HL-60 (cell line): Measurements from ENCODE around the gene ZBTB44.

Experiments
- POLR2AphosphoS5 ChIP-seq: IDR thresholded peaks from 2 replicates; pipeline ENCODE4 v1.6.1; 2012; ENCODE audit warnings: low read depth
- TF ChIP-seq, protein P1 (sequence below): IDR thresholded peaks from one replicate; pipeline ENCODE4 v1.5.1; 2011; ENCODE audit warnings: low read length, control low read depth, inconsistent platforms; ENCODE audit not compliant: insufficient read depth
- TF ChIP-seq, protein P2 (sequence below): IDR thresholded peaks from 2 replicates; pipeline ENCODE4 v1.6.1; 2012; ENCODE audit warnings: low read depth; ENCODE audit not compliant: insufficient replicate concordance

DNA sequence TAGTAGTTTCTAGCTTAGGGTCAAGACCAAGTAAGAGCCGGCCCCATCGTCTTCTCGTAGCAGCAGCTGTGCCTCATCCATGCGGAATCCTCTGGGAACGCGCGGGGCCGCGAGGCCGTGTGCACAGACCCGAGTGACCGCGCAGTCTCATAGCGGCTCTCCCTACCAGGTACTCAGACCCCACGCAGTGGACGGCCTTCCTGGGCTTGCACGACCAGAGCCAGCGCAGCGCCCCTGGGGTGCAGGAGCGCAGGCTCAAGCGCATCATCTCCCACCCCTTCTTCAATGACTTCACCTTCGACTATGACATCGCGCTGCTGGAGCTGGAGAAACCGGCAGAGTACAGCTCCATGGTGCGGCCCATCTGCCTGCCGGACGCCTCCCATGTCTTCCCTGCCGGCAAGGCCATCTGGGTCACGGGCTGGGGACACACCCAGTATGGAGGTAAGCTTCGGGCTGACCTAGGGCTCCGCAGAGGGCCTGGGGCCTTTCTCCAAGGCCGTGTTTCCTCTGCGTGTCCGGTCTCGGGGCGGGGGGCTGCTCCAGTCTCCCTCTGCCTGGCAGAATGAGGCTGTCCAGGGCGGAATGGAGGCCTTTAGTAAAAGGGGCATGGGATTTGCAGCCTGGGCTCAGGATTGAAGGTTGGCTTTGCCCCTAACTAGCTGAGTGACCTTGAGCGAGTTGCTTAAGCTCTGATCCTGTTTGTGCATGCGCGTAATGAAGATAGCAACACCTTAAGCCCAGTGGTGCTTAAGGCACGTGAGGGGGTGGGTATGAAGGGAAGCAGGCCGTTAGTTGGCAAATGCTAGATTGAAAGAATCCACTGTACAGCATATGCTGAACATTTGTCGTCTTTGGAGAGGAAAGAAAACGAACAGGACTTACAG, 106.2 kb downstream of the ZBTB44 start:
- TF ChIP-seq, protein P1, sequence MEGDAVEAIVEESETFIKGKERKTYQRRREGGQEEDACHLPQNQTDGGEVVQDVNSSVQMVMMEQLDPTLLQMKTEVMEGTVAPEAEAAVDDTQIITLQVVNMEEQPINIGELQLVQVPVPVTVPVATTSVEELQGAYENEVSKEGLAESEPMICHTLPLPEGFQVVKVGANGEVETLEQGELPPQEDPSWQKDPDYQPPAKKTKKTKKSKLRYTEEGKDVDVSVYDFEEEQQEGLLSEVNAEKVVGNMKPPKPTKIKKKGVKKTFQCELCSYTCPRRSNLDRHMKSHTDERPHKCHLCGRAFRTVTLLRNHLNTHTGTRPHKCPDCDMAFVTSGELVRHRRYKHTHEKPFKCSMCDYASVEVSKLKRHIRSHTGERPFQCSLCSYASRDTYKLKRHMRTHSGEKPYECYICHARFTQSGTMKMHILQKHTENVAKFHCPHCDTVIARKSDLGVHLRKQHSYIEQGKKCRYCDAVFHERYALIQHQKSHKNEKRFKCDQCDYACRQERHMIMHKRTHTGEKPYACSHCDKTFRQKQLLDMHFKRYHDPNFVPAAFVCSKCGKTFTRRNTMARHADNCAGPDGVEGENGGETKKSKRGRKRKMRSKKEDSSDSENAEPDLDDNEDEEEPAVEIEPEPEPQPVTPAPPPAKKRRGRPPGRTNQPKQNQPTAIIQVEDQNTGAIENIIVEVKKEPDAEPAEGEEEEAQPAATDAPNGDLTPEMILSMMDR: no peak
- no peak for TF ChIP-seq POLR2AphosphoS5
- TF ChIP-seq, protein P2, sequence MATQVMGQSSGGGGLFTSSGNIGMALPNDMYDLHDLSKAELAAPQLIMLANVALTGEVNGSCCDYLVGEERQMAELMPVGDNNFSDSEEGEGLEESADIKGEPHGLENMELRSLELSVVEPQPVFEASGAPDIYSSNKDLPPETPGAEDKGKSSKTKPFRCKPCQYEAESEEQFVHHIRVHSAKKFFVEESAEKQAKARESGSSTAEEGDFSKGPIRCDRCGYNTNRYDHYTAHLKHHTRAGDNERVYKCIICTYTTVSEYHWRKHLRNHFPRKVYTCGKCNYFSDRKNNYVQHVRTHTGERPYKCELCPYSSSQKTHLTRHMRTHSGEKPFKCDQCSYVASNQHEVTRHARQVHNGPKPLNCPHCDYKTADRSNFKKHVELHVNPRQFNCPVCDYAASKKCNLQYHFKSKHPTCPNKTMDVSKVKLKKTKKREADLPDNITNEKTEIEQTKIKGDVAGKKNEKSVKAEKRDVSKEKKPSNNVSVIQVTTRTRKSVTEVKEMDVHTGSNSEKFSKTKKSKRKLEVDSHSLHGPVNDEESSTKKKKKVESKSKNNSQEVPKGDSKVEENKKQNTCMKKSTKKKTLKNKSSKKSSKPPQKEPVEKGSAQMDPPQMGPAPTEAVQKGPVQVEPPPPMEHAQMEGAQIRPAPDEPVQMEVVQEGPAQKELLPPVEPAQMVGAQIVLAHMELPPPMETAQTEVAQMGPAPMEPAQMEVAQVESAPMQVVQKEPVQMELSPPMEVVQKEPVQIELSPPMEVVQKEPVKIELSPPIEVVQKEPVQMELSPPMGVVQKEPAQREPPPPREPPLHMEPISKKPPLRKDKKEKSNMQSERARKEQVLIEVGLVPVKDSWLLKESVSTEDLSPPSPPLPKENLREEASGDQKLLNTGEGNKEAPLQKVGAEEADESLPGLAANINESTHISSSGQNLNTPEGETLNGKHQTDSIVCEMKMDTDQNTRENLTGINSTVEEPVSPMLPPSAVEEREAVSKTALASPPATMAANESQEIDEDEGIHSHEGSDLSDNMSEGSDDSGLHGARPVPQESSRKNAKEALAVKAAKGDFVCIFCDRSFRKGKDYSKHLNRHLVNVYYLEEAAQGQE: no peak
